GM12873 (cell line): ENCODE results near the gene TET2.

Experiments
- CTCF ChIP-seq: IDR thresholded peaks from 2 replicates; pipeline ENCODE4 v1.5.1; 2012; ENCODE audit warnings: low read depth, mild to moderate bottlenecking, moderate library complexity, low read length, control low read depth; ENCODE audit not compliant: insufficient read depth; ENCODE audit errors: missing control alignments

The TET2 gene

GRCh38 chr4:105288121-105288520, 141.4 kb downstream of the TET2 start:
- no peak for TF ChIP-seq CTCF

DNA sequence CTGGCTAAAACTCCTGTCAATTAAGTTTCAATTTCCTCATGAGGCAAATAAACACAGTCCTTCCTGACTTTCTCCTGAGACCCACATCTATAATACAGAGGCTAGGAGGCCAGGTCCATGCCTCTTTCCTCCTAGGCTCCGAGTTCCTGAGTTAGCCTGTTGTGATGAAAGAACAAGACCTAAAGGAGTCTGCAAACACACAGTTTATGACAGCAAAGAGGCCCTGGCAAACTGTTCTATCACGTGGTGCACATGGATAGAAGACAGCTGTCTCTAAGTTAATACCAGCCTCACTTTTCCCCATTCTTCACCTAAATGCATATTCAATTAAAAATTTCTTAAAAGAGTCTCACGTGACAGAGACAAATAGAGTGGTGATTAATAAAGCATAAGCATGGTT, 145.2 kb downstream of the TET2 start:
- TF ChIP-seq CTCF: no peak

DNA sequence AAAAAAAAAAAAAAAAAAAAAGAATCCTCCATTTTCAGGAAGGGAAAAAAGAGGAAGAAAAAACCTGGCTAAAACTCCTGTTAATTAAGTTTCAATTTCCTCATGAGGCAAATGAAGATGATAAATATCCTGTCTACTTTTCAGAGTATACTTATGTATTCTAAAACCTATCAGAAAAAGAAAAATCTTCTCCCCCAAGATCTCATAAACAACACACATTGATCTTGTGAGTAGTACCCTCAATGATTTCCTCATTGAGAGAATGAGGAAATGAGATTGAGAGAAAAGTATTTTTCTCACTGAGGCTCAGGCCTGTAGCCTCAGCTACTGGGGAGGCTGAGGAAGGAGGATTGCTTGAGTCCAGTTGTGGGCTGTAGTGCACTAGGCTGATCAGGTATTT, 146.7 kb downstream of the TET2 start:
- TF ChIP-seq CTCF: no peak

GRCh38 chr4:105296672-105297071, 150.0 kb downstream of the TET2 start:
- no peak for TF ChIP-seq CTCF

GRCh38 chr4:105304085-105304484, 157.4 kb downstream of the TET2 start:
- TF ChIP-seq CTCF: no peak

DNA sequence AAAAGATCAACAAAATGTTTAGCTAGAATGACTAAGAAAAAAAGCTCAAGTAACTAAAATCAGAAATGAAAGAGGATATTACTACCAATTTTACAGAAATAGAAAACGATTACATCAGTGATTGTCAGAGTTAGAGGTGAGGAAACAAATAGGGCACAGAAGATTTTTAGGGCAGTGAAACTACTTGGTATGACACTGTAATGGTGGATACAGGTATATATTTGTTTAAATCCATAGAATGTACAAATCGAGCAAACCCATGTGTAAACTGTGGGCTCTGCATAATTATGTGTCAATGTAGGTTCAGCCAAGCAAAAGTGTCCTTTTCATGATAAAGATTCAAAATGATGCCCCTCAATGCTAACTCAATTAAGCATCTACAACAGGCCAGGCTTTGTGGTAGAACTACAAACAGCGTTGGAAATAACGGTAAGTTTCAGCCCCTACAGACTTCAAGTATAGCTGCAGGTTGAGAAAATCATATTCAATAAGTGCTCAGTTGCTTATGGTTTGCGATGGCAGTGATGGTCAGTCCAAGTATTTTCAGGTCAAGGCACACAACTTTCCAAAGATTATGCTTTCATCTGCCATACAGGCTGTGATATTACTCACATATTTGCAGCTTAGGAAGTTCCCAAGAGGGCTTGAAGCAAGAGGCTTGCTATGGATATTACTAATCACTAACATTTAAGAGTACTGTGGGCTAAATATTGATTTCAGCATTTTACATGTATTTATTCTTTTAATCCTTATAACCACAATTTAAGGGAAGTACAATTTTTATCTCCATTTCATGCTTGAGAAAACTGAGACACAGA, 158.6 kb downstream of the TET2 start:
- TF ChIP-seq CTCF: no peak

DNA sequence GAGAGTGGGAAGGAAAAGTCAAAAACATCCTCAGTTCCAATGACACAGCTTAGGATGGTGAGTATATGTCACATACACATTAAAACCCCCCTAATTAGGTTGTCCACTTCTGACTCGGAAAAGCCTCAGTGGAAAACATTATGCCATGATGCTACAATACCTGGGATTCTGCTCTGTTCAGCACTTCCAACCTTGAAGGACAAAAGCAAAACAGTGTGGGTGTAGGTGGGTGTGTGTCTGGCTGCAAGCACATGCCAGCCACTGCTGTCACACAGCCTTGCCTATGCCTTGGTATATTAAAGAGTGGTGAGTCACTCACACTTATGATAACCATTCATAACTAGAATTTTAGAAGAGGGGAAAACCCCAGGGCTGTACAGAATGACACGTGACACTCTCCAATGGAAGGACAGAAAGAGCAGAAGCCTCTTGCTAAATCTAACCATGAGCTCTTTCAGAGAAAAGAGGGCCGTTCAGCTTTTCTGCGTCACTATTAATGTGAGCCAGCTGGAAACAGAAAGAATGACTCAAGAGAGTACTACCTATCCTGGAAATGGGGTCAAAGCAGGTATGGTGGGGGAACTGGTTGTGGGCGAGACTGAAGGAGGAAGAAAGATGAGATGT, 159.6 kb downstream of the TET2 start:
- TF ChIP-seq CTCF: no peak
